LNCAP (cell line): ENCODE results near the gene TERT.

ENCODE experiments used
- CTCF ChIP-seq: fragments of 450-650 bp; IDR thresholded peaks from 2 replicates; pipeline ENCODE4 v1.5.1; 2017; ENCODE audit warnings: mild to moderate bottlenecking

Gene TERT

GRCh38 chr5:1246711-1247431 is 48.0 kb downstream of the TERT start:
- no peak for TF ChIP-seq CTCF

GRCh38 chr5:1245905-1246576 is 48.8 kb downstream of the TERT start:
- TF ChIP-seq CTCF, result no peak

GRCh38 chr5:1244976-1245375 is 49.9 kb downstream of the TERT start:
- TF ChIP-seq CTCF, result 0 out of 2 replicates have a peak, but pooled peaks have one; percentile 7

- no peak for TF ChIP-seq CTCF
Measured at GRCh38 chr5:1244255-1244654, 50.6 kb downstream of the TERT start.

GRCh38 chr5:1243487-1244130 is 51.3 kb downstream of the TERT start:
- TF ChIP-seq CTCF, result no peak

GRCh38 chr5:1242733-1243486 is 52.0 kb downstream of the TERT start:
- no peak for TF ChIP-seq CTCF

- no peak for TF ChIP-seq CTCF
Measured at GRCh38 chr5:1241509-1242080, 53.3 kb downstream of the TERT start.
